Testis (tissue), 2 donors: ENCODE data around the gene FOXL2.

Experiments
- POLR2A ChIP-seq: fragments of 450-650 bp; IDR thresholded peaks from one replicate; pipeline ENCODE4 v1.6.1; 2017; ENCODE audit warnings: antibody characterized with exemption, mild to moderate bottlenecking, moderate library complexity
- TF ChIP-seq, protein P1 (sequence below), 3 experiments: fragments of 450-650 bp in 2 of 3; fragments of 200-600 bp in 1 of 3; sonication (generic) in 1 of 3; IDR thresholded peaks; one replicate each; pipeline ENCODE4 v1.5.1; 2016 to 2019; ENCODE audit warnings: antibody characterized with exemption in 3 of 3, mild to moderate bottlenecking in 2 of 3, moderate library complexity in 1 of 3

GRCh38 chr3:138912237-138912636 is 34.7 kb downstream of the FOXL2 start:
- TF ChIP-seq, protein P1, sequence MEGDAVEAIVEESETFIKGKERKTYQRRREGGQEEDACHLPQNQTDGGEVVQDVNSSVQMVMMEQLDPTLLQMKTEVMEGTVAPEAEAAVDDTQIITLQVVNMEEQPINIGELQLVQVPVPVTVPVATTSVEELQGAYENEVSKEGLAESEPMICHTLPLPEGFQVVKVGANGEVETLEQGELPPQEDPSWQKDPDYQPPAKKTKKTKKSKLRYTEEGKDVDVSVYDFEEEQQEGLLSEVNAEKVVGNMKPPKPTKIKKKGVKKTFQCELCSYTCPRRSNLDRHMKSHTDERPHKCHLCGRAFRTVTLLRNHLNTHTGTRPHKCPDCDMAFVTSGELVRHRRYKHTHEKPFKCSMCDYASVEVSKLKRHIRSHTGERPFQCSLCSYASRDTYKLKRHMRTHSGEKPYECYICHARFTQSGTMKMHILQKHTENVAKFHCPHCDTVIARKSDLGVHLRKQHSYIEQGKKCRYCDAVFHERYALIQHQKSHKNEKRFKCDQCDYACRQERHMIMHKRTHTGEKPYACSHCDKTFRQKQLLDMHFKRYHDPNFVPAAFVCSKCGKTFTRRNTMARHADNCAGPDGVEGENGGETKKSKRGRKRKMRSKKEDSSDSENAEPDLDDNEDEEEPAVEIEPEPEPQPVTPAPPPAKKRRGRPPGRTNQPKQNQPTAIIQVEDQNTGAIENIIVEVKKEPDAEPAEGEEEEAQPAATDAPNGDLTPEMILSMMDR (IDR thresholded peaks at IDR 0.05): no peak
- TF ChIP-seq POLR2A: no peak
